B cell (primary cell): ENCODE data around the gene CHN1. TPM values are rescaled to one million over a fixed set of nuclear protein-coding genes. Genes with fewer than 3 reads are reported as not detected.

Source experiments
- ATAC-seq: fragments of 200-7000 bp; cut with Tn5 transposase; one replicate; pipeline ENCODE4 v1.10.0; 2021; ENCODE audit warnings: low read depth, mild to moderate bottlenecking, moderate number of reproducible peaks, moderate library complexity
- CTCF ChIA-PET: fragments of 350-600 bp; sonication (Branson Sonifier 250); formaldehyde crosslinking; loops from one replicate; lab custom pipeline; 2021; ENCODE audit warnings: antibody characterized with exemption, inconsistent platforms; lab: Charles Lee
- POLR2A ChIA-PET: fragments of 350-600 bp; sonication (Branson Sonifier 250); formaldehyde crosslinking; loops from one replicate; lab custom pipeline; 2021; ENCODE audit warnings: antibody characterized with exemption; lab: Charles Lee
- DNase-seq: peaks from one replicate; pipeline ENCODE4 v3.0.0; 2013
- H2AFZ ChIP-seq: 2 replicates; pipeline ENCODE4 v1.6.1; 2012; ENCODE audit warnings: mild to moderate bottlenecking, low read depth, low read length; ENCODE audit not compliant: insufficient read depth, poor library complexity, severe bottlenecking
- H3K27ac ChIP-seq, 2 donors: 1 replicate in 1 of 2; 2 replicates in 1 of 2; pipeline ENCODE4 v1.5.1; 2012 to 2013; ENCODE audit warnings: low read length in 2 of 2, mild to moderate bottlenecking in 2 of 2, moderate library complexity in 1 of 2
- H3K27me3 ChIP-seq, 4 experiments: fragments of 200-600 bp in 1 of 4; sonication (generic) in 1 of 4; replicated peaks in 1 of 4; 1 replicate in 2 of 4; 2 replicates in 2 of 4; pipeline versions ENCODE4 v1.6.1 to v1.7.0; 2013 to 2016; ENCODE audit warnings: low read length in 3 of 4, mild to moderate bottlenecking in 2 of 4, mixed read lengths in 1 of 4, moderate library complexity in 1 of 4; ENCODE audit not compliant: insufficient read depth in 4 of 4, control insufficient read depth in 3 of 4; ENCODE audit errors: control extremely low read depth in 1 of 4
- H3K36me3 ChIP-seq, 2 experiments: replicated peaks in 1 of 2; 1 replicate in 1 of 2; 2 replicates in 1 of 2; pipeline versions ENCODE4 v1.6.1 to v1.7.1; 2013; ENCODE audit warnings: low read length in 1 of 2; ENCODE audit not compliant: insufficient read depth in 2 of 2, control insufficient read depth in 1 of 2; ENCODE audit errors: control extremely low read depth in 1 of 2, extremely low read depth in 1 of 2
- H3K4me1 ChIP-seq, 2 donors: fragments of 200-600 bp in 1 of 2; sonication (generic) in 1 of 2; 1 replicate in 1 of 2; 2 replicates in 1 of 2; pipeline versions ENCODE4 v1.5.1 to v1.6.1; 2013 to 2017; ENCODE audit warnings: low read length in 2 of 2; ENCODE audit not compliant: control insufficient read depth in 2 of 2, insufficient read depth in 2 of 2
- H3K4me2 ChIP-seq: replicated peaks from 2 replicates; pipeline ENCODE3; 2012; ENCODE audit warnings: mild to moderate bottlenecking, low read depth, low read length; ENCODE audit not compliant: poor library complexity, severe bottlenecking
- H3K4me3 ChIP-seq, 5 experiments: fragments of 200-600 bp in 1 of 5; sonication (generic) in 1 of 5; 1 replicate in 3 of 5; 2 replicates in 2 of 5; pipeline versions ENCODE4 v1.5.1 to v1.7.0; 2011 to 2016; ENCODE audit warnings: low read length in 4 of 5, mild to moderate bottlenecking in 4 of 5, low read depth in 2 of 5, control low read depth in 1 of 5, moderate library complexity in 1 of 5; ENCODE audit not compliant: insufficient read depth in 1 of 5; ENCODE audit errors: control extremely low read depth in 1 of 5, extremely low read depth in 1 of 5
- H3K79me2 ChIP-seq: fragments of 200-600 bp; sonication (generic); one replicate; pipeline ENCODE4 v1.6.0; 2016; ENCODE audit warnings: low read length; ENCODE audit not compliant: control insufficient read depth, insufficient read depth
- H3K9ac ChIP-seq: fragments of 200-600 bp; sonication (generic); 2 replicates; pipeline ENCODE4 v1.6.1; 2017; ENCODE audit warnings: mild to moderate bottlenecking, low read length, moderate library complexity
- H3K9me3 ChIP-seq, 3 donors: one replicate each; pipeline versions ENCODE4 v1.6.1 to v1.7.1; 2013; ENCODE audit warnings: low read length in 2 of 3; ENCODE audit not compliant: control insufficient read depth in 2 of 3, insufficient read depth in 1 of 3; ENCODE audit errors: control extremely low read depth in 1 of 3
- H4K20me1 ChIP-seq: 2 replicates; pipeline ENCODE4 v1.6.0; 2012; ENCODE audit warnings: mild to moderate bottlenecking, low read length; ENCODE audit not compliant: insufficient read depth, control insufficient read depth, poor library complexity, severe bottlenecking
- H3K27ac Mint-ChIP-seq: one replicate; pipeline ENCODE4 v1.8.0; 2021; ENCODE audit warnings: mixed read lengths
- H3K27me3 Mint-ChIP-seq: one replicate; pipeline ENCODE4 v1.8.0; 2021; ENCODE audit warnings: mixed read lengths
- H3K4me1 Mint-ChIP-seq: one replicate; pipeline ENCODE4 v1.8.0; 2021; ENCODE audit warnings: mixed read lengths
- H3K4me3 Mint-ChIP-seq: one replicate; pipeline ENCODE4 v1.8.0; 2021; ENCODE audit warnings: mixed read lengths
- H3K9me3 Mint-ChIP-seq: one replicate; pipeline ENCODE4 v1.8.0; 2022; ENCODE audit warnings: mixed read lengths; ENCODE audit not compliant: insufficient read depth
- EZH2 ChIP-seq: IDR thresholded peaks from 2 replicates; pipeline ENCODE4 v1.6.1; 2012; ENCODE audit warnings: borderline replicate concordance, low read depth, mild to moderate bottlenecking, moderate library complexity, low read length; ENCODE audit not compliant: insufficient read depth, poor library complexity, severe bottlenecking
- WGBS: methylation state at CpG from one replicate; pipeline ENCODE4 v1.1.5; 2013; ENCODE audit warnings: missing lambda C conversion rate; ENCODE audit not compliant: insufficient coverage; 5-methylcytosine and 5-hydroxymethylcytosine counted together
- intact Hi-C: fragments of 100-400 bp; cut with micrococcal nuclease; formaldehyde crosslinking; loops from one replicate; pipeline ENCODE4 v1.10.0; 2022
- polyA plus RNA-seq: library from polyadenylated mRNA; depleted of rRNA; stranded (reverse); fragments of >200 nt; gene quantifications from 2 replicates; pipeline ENCODE4 v1.2.3, GENCODE V29; 2012
- total RNA-seq, 2 donors: library from RNA; stranded (reverse); fragments of 120-200 nt in 1 of 2; gene quantifications; 1 replicate in 1 of 2; 2 replicates in 1 of 2; pipeline versions ENCODE4 v1.2.3 to v1.2.4, GENCODE V29; 2013 to 2022
- TF ChIP-seq, protein P1 (sequence below): fragments of 200-600 bp; IDR thresholded peaks from one replicate; pipeline ENCODE4 v1.8.0; 2022; ENCODE audit warnings: antibody characterized with exemption, mild to moderate bottlenecking

Gene CHN1
- total and polyA plus RNA-seq, 2 donors (not counting 1 experiment from before 2014, with no cell fraction given): 0.79 to 1.4 TPM

- POLR2A ChIA-PET: no interaction called here
- Histone ChIP-seq H3K9me3 (no peaks in the 10 kb centered on the region), H3K27me3 (no peaks in the 10 kb centered on the region), H3K27ac (no peak overlapping the region), H3K9ac (no peak overlapping the region), H3K79me2 (no peaks in the 10 kb centered on the region), H3K36me3 (no peaks in the 10 kb centered on the region), H3K4me1 (no peaks in the 10 kb centered on the region), H3K4me2 (no peak overlapping the region), H2AFZ (no peak overlapping the region), H3K4me3 (no peak overlapping the region), H4K20me1 (no peaks in the 10 kb centered on the region)
- Mint-ChIP-seq H3K27me3 (peaks cover 22% of the 10 kb centered on the region), H3K4me3 (no peak overlapping the region), H3K9me3 (no peaks in the 10 kb centered on the region), H3K27ac (no peak overlapping the region), H3K4me1 (no peaks in the 10 kb centered on the region)
- ATAC-seq (no peak), DNase-seq (no peak)
- CTCF ChIA-PET: no interaction called here
- intact Hi-C loops: no loop called here
- 86% methylated on average over 1 of the region's 3 CpGs for WGBS
- no peak for TF ChIP-seq EZH2
- TF ChIP-seq, protein P1, sequence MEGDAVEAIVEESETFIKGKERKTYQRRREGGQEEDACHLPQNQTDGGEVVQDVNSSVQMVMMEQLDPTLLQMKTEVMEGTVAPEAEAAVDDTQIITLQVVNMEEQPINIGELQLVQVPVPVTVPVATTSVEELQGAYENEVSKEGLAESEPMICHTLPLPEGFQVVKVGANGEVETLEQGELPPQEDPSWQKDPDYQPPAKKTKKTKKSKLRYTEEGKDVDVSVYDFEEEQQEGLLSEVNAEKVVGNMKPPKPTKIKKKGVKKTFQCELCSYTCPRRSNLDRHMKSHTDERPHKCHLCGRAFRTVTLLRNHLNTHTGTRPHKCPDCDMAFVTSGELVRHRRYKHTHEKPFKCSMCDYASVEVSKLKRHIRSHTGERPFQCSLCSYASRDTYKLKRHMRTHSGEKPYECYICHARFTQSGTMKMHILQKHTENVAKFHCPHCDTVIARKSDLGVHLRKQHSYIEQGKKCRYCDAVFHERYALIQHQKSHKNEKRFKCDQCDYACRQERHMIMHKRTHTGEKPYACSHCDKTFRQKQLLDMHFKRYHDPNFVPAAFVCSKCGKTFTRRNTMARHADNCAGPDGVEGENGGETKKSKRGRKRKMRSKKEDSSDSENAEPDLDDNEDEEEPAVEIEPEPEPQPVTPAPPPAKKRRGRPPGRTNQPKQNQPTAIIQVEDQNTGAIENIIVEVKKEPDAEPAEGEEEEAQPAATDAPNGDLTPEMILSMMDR: no peak
Observed at GRCh38 chr2:174840436-174840835, 164.7 kb downstream of the CHN1 start.

DNA sequence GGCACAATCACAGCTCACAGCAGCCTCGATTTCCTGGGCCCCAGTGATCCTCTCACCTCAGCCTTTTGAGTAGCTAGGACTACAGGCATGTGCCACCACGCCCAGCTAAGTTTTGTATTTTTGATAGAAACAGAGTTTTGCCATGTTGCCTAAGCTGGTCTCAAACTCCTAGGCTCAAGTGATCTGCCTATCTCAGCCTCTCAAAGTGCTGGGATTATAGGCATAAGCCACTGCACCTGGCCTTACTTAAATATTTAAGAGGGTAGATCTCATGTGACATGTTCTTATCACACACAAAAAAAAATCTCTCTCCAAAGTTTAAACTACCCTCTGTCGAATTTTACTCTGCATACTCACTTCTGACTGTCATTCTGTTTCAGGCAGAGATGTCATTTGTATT lies 165.5 kb downstream of the CHN1 start:
- no peak for ATAC-seq
- no peaks in the 10 kb centered on the region for H3K36me3 ChIP-seq
- no peak overlapping the region for H3K27ac Mint-ChIP-seq
- no peak for DNase-seq
- 60% methylated on average over 1 of the region's 3 CpGs for WGBS
- H3K27ac ChIP-seq: no peak overlapping the region
- no peaks in the 10 kb centered on the region for H3K27me3 ChIP-seq
- CTCF ChIA-PET: no interaction called here
- no peak overlapping the region for H3K4me2 ChIP-seq
- H3K79me2 ChIP-seq: no peaks in the 10 kb centered on the region
- H4K20me1 ChIP-seq: no peaks in the 10 kb centered on the region
- H3K9me3 ChIP-seq: no peaks in the 10 kb centered on the region
- intact Hi-C loops: no loop called here
- H3K9ac ChIP-seq: no peak overlapping the region
- no peak for TF ChIP-seq EZH2
- TF ChIP-seq, protein P1: no peak
- no peaks in the 10 kb centered on the region for H3K4me1 ChIP-seq
- H3K4me1 Mint-ChIP-seq: no peaks in the 10 kb centered on the region
- no peak overlapping the region for H2AFZ ChIP-seq
- POLR2A ChIA-PET: no interaction called here
- H3K27me3 Mint-ChIP-seq: peaks cover 22% of the 10 kb centered on the region
- H3K9me3 Mint-ChIP-seq: no peaks in the 10 kb centered on the region
- H3K4me3 ChIP-seq: no peak overlapping the region
- no peak overlapping the region for H3K4me3 Mint-ChIP-seq
